HG03439 (cell line): ENCODE data around the gene ABLIM1.

ENCODE experiments used
- ATAC-seq: cut with Tn5 transposase; IDR thresholded peaks from one replicate; pipeline ENCODE4 v1.9.1; 2021; ENCODE audit warnings: mild to moderate bottlenecking, moderate library complexity; ENCODE audit not compliant: unreplicated experiment

ABLIM1 gene

DNA sequence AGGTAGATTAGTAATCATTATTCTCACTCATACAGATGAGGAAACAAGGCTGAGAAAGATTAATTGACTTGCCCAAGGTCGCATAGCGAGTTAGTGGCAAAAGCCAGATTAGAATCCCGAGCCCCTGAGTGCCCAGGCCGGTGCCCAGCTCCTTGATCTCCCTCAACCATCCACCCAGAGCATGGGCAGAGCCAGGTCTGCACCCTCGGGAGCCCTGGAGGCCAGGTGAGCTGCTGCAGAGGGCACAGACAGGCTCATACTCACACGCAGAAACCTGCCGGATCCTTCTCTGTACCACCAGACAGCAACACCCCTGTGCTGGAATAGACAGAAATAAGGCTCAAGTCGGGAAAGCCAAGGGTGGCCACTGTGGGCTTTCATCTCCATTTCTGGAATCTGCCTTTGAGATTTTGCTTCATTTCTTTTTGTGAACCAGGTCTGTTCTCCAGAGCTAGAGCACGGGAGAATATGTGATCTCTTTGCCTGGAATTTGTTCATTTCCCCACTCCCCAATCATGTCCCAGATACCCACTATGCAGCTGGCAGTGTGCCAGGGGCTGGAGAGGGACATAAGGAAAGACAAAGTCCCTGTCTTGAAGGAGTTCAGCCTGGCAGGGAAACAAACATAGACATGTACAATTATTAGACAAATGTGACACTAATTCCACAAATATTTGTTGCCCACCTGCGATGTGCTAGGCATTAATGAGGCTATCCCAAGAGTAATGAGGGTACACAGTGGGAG, 259.3 kb downstream of the ABLIM1 start:
- no peak for ATAC-seq

DNA sequence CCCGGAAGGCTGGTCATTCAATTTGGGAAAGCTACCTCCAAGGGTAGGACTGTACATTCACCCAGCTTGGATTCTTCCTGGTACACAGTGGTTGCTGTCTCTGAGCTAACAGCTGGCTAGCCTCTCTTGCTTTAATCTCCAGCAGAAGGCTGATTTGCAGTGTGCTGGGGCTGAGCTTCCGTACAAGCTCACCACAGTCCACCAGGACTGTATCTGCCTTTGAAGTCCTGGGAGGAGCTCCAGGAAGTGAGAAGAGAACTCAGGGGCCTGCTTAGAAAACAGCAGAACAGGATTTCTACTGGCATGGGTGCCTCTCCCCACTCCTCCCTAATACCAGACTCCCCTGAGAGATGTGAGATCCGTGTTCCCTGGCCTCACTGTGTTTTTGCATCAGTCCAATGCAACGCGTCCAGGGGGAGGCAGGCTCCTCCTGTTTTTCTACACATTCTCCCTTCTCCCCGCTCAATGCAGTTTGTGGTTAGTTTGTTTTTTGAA, 260.4 kb downstream of the ABLIM1 start:
- ATAC-seq: no peak

DNA sequence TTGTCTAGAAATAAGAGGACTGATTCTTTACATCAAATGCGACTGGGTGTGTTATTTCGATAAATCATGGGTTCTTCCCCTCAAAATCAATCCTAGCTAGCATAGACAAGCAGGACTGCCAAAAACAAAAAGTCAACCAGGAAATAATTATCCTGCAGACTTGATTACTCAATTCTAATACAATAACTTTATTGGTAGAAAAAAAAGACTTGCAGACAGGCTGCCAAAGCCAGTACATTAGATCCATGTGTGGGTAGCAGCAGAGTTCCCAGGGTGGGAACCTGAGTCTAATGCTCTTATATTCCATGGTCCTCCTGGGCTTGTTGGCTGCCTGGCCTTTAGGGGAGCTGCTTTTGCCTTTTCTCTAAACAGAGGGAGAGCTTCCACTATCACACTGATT, 261.6 kb downstream of the ABLIM1 start:
- ATAC-seq: no peak

DNA sequence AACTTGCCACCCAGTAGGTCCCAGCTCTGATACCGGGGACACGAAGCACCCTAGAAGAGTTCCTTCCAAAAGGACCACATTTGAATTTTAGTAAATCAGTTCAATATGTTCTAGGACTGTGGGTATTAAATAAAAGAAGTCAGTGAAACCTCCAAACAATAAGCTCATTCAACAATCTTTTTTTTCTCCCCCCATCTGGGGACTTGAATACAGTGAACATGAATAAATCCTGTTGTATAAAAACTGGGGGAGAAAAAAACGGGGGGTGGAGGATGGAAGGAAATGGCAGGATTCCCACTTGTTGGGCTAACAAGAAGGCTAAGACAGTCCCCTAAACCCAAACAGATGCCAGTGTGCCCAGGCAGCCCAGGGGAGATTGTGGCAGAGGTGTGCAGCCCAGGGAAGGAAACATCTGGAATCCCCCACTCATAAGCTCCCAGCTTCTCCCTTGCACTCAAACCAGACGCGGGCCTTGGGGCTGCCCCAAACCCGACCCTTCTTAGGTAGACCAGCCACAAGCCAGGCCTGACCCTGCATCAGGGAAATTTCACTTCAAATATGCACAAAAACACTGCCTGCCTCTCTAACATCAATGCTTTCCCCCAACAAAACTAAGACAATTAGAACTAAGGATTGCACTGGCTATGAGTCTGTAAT, 262.6 kb downstream of the ABLIM1 start:
- no peak for ATAC-seq

DNA sequence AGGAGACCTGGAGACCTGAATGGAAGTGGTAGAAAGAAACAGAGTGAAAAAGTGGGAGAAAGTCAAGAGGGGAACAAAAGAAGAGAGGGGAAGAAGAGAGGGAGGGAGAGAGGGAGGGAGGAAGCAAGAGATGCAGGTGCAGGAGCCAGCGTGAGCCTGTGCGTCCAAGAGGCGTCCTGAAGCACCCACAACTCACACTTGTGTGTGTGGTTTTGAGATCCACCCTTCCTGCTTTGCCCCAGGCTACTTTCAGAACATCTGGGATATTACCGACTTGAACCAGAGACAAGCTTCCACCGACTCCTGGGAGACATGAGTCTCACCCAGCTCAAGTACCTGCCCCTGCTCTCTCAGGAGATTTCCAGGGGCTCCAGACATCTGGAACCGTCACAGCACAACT, 263.5 kb downstream of the ABLIM1 start:
- no peak for ATAC-seq

DNA sequence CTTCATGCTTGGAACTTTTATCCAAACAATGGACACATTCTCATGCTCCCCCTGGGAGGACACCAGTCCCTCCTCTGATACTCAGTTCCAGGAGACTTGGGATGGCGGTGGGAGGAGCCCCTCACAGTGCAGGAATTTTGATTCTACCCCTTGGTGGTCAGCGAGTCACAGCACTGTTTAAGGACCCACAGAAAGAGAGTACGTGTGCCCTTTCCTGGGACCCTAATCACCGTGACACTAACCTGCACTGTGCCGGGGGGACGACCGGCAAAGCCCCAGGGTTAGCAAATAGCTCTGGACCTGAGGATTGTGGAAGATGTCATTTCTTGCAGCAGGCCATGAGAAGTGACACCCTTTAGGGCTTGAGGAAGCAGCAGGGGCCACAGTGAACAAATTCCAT, 264.2 kb downstream of the ABLIM1 start:
- no peak for ATAC-seq

DNA sequence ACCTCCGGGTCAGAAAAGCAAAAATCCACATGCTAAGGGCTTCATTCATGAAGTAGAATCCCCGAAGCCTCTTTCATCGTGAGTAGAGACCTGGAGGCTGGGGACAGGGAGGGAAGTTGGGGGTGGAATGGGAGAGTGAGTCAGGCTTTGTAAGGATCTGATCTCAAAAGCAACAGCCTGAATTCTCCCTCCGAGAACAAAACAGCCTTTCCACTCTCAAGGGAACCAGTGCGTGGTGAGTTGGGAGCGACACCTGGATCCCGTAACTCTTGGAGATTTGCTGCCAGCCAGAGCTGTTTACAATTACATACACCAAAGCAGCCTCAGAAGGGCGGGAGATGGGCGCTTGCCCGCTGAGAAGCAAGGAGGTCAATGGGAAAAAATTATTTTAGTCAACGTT, 264.6 kb downstream of the ABLIM1 start:
- no peak for ATAC-seq

DNA sequence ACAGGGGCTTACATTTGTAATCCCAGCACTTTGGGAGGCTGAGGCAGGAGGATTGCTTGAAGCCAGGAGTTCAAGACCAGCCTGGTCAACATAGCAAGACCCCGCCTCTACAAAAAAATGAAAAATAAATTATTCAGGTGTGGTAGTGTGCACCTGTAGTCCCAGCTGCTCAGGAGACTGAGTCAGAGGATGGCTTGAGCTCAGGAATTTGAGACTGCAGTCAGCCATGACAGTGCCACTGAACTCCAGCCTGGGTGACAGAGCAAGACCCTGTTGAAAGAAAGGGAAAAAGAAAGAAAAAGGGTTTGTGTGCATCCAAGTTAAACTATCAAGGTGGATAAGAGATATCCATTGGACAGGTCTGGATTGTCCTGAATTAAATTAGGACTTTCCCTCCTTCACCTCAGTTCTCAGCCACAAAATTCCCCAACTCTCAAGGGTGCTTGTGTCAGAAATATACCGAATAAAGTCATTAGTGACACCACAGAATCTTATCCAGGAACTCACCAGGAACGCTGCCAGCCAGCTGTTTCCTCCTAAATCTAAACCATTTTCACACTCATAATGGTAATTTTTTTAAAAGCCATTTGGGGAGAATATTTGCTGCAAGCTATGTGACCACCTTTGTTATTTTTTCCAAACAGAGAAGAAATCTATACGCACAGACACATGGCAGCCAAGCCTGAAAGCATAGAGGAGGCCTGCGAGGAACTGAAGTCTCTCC, 265.8 kb downstream of the ABLIM1 start:
- no peak for ATAC-seq

DNA sequence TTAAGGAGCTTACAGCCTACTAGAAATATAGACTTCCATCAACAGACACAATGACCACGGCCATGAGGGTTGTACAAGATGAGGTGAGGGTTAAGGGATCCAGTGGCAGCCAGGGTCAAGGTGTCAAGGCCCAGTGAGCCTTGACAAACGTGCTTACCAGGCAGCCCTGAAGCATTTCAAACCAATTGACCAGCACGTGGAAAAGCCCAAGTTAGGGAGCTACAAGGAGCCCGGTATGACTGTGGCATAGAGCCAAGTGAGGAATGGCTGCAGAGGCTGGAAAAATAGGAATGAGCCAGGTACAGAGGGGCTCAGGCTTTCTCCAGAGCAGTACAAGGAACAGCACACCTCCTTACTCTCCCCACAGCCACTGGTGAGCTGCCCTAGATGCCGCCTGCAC, 266.5 kb downstream of the ABLIM1 start:
- ATAC-seq: no peak

DNA sequence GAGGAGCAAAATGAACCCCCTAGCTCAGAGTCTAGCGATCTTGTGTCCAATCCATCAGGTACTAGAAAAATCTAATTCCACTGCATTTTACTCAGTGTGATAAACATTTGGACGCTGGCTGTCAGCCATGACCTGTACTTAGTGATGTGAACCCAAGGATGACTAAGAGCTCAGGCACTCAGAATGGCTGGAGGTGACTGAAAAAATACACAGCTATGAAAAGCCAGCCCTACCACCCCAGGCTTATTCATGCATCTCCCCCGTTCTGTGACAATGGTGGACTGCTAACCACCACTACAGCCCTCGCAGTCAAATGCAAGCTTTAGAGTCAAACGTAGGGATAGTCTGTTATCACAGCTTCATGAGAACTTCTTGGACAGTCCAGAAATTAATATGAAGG, 268.6 kb downstream of the ABLIM1 start:
- ATAC-seq: no peak

DNA sequence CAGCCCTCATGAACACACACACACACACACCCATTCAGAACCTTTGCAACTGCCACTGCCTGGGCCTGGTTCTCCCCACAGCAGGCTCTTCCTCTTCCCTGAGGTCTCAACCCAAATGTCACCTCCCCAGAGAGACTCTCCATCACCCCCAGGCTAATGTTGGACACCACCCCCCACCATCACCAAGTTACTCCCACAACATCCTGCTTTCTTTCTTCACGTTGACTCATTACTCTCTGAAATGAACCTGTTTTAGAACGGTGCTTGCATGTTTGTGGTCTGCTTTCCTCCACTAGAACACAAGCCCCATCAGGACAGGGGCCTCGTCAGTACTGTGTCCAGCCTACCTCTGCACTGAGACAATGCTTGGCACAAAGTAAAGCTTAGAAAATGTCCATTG, 269.8 kb downstream of the ABLIM1 start:
- peak; percentile 58 for ATAC-seq

DNA sequence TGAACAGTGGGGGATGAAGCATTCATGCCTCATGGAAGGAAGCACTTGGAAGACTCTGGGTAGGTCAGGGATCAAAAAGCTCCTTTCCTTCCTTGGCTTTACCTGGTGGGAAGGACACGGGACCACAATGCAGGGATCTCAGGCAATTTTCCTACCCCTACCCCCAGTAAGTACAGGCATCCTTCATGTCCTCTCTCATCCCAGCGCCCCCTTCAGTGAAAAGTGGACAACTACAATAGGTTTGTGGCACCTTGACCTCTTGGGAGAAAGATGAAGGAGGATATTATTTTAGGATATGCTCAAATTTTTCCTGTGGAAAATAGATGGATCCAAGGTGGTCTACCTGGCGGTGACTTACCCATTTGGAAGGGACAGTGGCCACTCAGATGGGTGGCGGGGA, 270.3 kb downstream of the ABLIM1 start:
- ATAC-seq: no peak

DNA sequence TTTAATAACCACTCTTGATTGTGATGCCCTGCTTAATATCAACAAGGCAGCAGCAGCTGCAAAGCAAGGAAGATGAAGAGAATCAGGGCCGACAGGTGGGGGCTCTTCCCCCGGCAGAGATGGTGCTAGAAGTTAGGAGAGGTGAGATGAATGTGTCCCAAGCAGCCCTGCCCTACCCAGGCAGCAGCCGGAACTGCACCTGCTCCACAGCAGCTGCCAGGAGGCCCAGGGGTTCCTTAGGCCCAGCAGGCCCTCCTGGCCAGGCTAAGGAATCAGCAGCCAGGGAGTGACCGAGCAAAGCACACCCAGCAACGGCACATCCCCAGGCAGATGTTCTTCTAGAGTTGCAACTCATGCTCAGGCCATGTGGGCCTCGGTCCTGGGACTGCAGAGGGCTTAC, 271.6 kb downstream of the ABLIM1 start:
- no peak for ATAC-seq

DNA sequence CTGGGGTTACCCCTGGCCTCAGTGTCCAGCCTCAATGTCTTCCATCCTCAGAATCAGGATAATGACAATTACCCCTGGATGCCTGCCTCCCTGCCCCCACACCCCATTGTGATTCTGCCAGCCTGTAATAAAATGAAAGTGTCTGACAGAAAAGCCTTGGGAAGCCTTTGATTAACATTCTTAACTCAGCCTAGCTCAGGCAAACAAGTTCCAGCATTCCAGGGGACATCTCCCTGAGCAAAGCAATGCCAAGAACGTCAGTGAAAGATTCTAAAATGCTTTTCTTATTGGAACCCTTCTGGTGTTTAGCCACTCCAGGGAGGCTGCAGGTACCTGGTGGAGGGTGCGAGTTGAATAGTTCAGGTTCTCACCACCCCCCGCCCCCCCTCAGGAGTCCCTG, 272.5 kb downstream of the ABLIM1 start:
- no peak for ATAC-seq

DNA sequence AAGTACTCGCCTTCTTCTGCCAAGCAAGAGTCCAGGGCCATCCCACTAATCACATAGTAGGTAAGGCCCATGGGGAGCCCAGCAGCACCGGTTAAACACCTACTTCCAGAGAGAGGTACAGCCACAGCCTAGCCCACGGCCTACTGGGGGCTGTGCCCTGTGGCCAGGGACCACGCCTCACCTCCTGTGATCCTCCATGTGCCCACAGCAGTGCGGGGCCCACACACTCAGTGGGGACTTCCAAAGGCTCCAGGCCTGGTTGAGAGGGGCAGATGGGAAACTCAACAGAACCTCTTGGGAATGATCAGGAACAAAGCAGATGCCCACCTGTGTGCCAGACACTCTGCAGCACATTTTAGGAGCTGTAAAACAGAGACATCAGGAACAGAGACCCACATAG, 273.5 kb downstream of the ABLIM1 start:
- no peak for ATAC-seq

DNA sequence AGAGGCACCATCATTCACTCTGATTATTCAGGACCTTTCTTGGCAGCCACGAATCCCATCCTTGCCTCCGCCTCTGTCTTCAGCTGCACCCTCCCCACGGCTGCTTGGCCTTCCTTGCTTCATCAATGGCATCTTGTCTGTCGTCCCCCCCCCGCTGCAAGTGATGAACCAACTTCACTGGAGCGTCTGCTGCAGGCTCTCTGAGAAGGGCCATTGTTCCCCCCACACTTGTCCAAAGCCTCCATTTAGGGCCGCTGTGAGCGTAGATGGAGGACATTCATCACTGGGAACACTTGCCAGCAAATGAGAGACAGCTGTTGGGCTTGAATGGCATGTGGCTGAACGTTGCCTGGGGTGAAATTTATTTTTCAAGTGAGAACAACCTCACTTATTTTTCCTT, 273.9 kb downstream of the ABLIM1 start:
- no peak for ATAC-seq
